PFSK-1 (cell line): ENCODE data around the gene RASA3.

Experiments
- REST ChIP-seq, 2 experiments: IDR thresholded peaks; 2 replicates each; pipeline versions ENCODE4 v1.6.1 to v1.8.0; 2011 to 2012; ENCODE audit warnings: low read depth in 2 of 2, low read length in 2 of 2, control low read depth in 1 of 2, inconsistent platforms in 1 of 2, mild to moderate bottlenecking in 1 of 2, moderate library complexity in 1 of 2; ENCODE audit not compliant: insufficient read depth in 1 of 2
- SIN3A ChIP-seq: IDR thresholded peaks from 2 replicates; pipeline ENCODE4 v1.6.1; 2012; ENCODE audit warnings: mild to moderate bottlenecking, low read length, moderate library complexity, borderline replicate concordance; ENCODE audit not compliant: insufficient read depth
- TAF1 ChIP-seq: IDR thresholded peaks from 2 replicates; pipeline ENCODE4 v1.6.1; 2012; ENCODE audit warnings: low read length, control low read depth, borderline replicate concordance; ENCODE audit not compliant: insufficient read depth

- TF ChIP-seq REST (IDR thresholded peaks at IDR 0.05; ENCODE audit: insufficient read depth in 1 of 2, low read depth in 2 of 2, low read length in 2 of 2) (no peak), TAF1 (no peak), SIN3A (no peak)
Observed at GRCh38 chr13:113989585-113990300, 142.7 kb downstream of the RASA3 start.
